Measurements from ENCODE around the gene TBC1D5. TPM values are rescaled to one million over a fixed set of nuclear protein-coding genes. Genes with fewer than 3 reads are reported as not detected.
"Not testable (repeated sequence)": the region's sequence is repeated elsewhere in the genome, so short reads cannot be mapped to it uniquely, and the experiment has no call there.

The TBC1D5 gene
- total RNA-seq, 1 experiment from 2014 or later, result 59.1 TPM

DNA sequence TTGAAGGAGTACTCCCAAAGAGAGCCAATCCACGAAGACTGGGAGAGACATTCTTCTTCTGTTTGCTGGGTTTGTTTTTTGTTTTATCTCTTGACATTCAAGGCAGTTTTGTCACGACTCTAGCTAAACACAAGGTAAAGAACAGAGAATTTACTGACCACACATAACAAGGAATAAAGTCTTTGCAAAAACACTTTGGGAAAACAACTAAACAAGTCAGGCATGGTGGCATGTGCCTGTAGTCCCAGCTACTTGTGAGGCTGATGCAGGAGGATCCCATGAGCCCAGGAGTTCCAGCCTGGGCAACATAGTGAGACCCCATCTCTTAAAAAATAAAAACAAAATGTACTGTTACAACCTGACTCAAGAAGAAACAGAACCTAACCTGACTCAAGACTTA lies 28.0 kb downstream of the TBC1D5 start:
- no peak for DNase-seq (ENCODE audit: low read depth)

- DNase-seq (ENCODE audit: low read depth), result no peak
These were observed 33.1 kb downstream of the TBC1D5 start for GRCh38 chr3:17709236-17709810.

- no peak for DNase-seq (ENCODE audit: low read depth)
These were observed 34.5 kb downstream of the TBC1D5 start for GRCh38 chr3:17707813-17708543.

- DNase-seq (ENCODE audit: low read depth), result not testable (repeated sequence)
These were observed 36.4 kb downstream of the TBC1D5 start for GRCh38 chr3:17705991-17706390.

GRCh38 chr3:17699815-17700214 lies 42.6 kb downstream of the TBC1D5 start:
- DNase-seq (ENCODE audit: low read depth), result not testable (repeated sequence)

GRCh38 chr3:17695665-17696064 lies 46.8 kb downstream of the TBC1D5 start:
- DNase-seq (ENCODE audit: low read depth), result not testable (repeated sequence)

DNA sequence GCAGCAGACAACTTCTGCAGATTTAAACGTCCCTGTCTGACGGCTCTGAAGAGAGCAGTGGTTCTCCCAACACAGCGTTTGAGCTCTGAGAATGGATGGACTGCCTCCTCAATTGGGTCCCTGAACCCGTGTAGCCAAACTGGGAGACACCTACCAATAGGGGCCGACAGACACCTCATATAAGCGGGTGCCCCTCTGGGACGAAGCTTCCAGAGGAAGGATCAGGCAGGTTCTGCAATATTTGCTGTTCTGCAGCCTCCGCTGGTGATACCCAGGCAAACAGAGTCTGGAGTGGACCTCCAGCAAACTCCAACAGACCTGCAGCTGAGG lies 48.8 kb downstream of the TBC1D5 start:
- not testable (repeated sequence) for DNase-seq (ENCODE audit: low read depth)

- not testable (repeated sequence) for DNase-seq (ENCODE audit: low read depth)
These were observed 49.4 kb downstream of the TBC1D5 start for GRCh38 chr3:17692846-17693669.

- DNase-seq (ENCODE audit: low read depth), result no peak
These were observed 54.9 kb downstream of the TBC1D5 start for GRCh38 chr3:17687566-17687965.

GRCh38 chr3:17686613-17687012 lies 55.8 kb downstream of the TBC1D5 start:
- peak; percentile 30 for DNase-seq (ENCODE audit: low read depth)

DNA sequence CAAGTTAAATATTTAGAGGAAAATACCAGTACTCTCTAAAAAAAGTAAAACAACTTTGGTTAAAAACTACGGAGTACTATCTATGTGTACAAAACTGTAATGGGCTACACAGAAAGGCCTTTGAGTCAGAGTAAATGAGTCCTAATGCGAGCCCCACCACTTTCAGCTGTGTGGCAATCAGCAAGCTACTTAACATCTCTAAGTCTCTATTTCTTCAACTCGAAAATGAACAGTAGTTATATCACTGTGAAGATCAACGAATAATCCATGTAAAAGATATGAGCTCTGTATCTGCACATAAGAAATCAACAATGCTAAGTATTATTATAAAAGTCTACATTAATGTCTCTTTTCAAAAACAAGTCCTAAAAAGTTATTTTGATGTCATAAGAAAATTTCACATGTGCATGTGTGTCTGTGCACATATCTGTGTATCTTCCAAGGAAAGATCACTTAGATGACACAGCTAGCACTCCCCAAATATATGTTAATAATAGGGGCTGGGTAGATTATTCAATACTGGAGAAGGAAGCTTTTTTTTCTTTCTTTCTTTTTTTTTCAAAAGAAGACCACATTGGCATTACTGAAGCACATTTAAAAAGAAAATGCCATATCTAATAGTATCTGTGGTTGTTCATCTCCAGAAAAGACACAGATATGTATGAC lies 58.8 kb downstream of the TBC1D5 start:
- DNase-seq (ENCODE audit: low read depth), result no peak

GRCh38 chr3:17680530-17680929 lies 61.9 kb downstream of the TBC1D5 start:
- DNase-seq (ENCODE audit: low read depth), result no peak

DNA sequence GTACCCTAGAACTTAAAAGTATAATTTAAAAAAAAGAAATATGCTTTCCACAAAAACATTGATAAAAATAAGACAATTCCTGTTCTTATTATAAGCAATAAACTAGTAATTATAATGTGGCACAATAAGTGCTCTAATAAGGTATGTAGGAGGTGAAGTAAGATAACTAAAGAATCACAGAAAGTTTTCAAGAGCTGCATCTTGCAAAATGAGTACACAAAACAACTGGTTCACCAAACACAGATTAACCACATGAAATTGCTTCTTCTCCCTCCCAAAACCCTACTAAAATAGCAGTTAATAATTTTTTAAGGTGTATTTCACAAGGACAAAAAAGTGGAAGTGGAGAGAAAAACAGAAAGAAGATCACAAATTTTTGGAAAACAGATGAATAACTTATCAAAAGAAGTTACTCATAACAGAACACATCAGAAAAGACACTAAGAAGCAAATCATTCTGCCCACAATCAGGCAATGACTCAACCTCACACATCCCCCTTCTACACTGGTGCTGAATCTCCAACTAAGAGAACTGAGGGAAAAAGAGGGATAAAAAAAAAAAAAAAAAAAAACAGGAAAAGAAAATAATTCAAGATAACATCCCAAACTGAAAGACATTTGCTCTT lies 64.2 kb downstream of the TBC1D5 start:
- DNase-seq (ENCODE audit: low read depth), result peak; percentile 61

GRCh38 chr3:17674082-17674686 lies 68.2 kb downstream of the TBC1D5 start:
- no peak for DNase-seq (ENCODE audit: low read depth)

DNA sequence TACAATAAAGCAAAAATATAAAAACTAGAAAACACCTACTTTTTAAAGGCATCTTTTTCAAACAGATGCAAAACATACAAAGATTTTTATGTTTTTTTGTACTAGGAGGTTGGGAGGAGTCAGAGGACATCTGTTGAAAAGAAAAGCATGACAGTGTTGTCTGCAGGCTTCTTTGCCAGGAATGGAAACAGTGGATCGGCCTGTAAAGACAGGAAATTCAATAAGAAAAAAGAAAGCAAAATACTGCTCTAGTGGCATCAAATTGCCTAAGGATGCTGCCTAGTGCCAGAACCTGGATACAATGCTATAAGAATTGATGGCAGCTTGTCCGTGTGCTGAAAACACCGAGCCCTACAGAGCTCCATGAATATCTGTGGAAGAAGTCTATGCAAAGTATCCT lies 69.9 kb downstream of the TBC1D5 start:
- no peak for DNase-seq (ENCODE audit: low read depth)

GRCh38 chr3:17670749-17671148 lies 71.7 kb downstream of the TBC1D5 start:
- DNase-seq (ENCODE audit: low read depth), result no peak

DNA sequence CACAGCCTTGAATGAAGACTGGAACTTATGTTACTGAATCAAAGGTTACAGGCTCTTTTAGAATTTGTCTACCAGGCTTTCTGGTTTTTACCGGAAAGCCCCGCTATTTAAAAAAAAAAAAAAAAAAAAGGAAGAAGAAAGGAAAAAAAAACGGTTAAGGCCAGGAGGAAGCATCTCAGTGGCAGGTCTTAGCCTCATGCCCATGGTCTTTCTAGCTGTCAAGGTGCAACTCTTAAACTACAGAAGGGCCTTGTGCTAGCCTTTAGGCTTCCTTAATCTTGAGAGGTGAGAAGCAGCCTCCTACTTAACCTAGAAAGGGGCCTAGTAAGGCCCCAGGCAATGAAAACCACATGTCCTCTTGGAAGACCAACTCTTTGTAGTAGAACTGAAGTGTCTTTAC lies 77.5 kb downstream of the TBC1D5 start:
- DNase-seq (ENCODE audit: low read depth), result no peak

DNA sequence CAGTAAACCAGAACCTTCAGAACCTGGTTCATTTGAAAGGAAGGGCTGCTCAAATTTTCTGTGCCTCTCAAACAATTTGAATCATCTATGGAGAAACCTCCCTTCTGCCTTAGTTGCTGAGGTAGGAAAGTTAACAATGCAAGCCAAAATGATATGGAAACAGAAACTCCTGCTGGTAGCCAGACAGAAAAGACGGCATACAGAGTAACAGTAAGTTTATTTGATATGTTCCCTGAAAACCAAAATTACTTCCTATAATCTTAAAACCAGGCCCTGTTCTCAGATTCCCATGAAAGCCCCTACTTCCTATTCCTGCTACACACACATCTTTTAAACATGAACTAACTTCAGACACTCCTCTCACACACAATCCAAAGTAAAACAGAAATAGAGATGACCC lies 86.2 kb downstream of the TBC1D5 start:
- DNase-seq (ENCODE audit: low read depth), result no peak

DNA sequence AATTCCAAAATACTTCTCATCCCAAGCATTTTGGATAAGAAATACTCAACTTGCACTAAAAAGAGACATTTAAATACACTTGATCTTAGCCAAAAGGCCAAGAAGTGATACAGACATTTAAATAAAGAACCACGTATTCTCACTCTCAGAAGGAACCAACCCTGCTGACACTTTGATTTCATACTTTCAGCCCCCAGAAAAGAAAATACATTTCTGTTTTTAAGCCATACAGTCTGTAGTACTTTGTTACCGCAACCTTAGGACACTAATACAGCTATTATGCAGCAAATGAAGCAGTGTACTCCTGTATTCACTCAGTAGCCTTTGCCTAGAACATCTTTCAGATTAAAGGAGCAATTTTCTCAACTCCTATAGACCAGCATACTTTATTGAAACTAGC lies 86.7 kb downstream of the TBC1D5 start:
- no peak for DNase-seq (ENCODE audit: low read depth)

DNA sequence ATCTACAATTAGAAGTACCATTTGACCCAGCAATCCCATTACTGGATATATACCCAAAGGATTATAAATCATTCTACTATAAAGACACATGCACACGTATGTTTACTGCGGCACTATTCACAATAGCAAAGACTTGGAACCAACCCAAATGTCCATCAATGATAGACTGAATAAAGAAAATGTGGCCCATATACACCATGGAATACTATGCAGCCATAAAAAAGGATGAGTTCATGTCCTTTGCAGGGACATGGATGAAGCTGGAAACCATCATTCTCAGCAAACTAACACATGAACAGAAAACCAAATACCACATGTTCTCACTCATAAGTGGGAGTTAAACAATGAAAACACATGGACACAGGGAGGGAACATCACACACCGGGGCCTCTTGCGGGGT lies 92.7 kb downstream of the TBC1D5 start:
- not testable (repeated sequence) for DNase-seq (ENCODE audit: low read depth)

DNA sequence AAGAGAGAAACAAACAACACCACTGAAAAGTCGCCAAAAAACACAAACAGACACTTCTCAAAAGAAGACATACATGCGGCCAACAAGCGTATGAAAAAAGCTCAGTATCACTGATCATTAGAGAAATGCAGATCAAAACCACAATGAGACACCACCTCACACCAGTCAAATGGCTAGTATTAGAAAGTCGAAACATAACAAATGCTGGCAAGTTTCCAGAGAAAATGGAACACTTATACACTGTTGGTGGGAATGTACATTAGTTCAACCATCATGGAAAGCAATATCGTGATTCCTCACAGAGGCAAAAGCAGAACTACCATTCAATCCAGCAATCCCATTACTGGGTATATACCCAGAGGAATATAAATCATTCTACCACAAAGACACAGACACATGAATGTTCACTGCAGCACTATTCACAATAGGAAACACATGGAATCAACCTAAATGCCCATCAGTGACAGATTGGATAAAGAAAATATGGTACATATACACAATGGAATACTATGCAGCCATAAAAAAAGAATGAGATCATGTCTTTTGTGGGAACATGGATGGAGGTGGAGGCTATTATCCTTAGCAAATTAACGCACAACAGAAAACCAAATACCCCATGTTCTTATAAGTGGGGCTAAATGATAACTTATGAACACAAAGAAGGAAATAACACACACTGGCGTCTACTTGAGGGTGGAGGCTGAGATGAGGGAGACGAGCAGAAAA lies 93.6 kb downstream of the TBC1D5 start:
- not testable (repeated sequence) for DNase-seq (ENCODE audit: low read depth)
